Brain microvascular endothelial cell (primary cell): ENCODE data around the gene HMGXB3.

Experiments
- DNase-seq: peaks from one replicate; pipeline ENCODE4 v3.0.0-alpha.2; 2020
- H3K27ac ChIP-seq: fragments of 250-450 bp; sonication (Bioruptor Pico); 2 replicates; pipeline ENCODE4 v1.5.1; 2020; ENCODE audit warnings: mild to moderate bottlenecking, moderate library complexity
- H3K27me3 ChIP-seq: fragments of 250-450 bp; sonication (Bioruptor Pico); replicated peaks from 2 replicates; pipeline ENCODE4 v1.5.1; 2020; ENCODE audit warnings: mild to moderate bottlenecking
- H3K36me3 ChIP-seq: fragments of 250-450 bp; sonication (Bioruptor Pico); replicated peaks from 2 replicates; pipeline ENCODE4 v1.5.1; 2020; ENCODE audit warnings: mild to moderate bottlenecking
- H3K4me3 ChIP-seq: 2 replicates; pipeline ENCODE4 v1.5.1; 2011; ENCODE audit warnings: low read depth, mild to moderate bottlenecking, control low read depth, low read length, moderate library complexity
- in situ Hi-C: cut with HindIII; loops from 2 replicates; pipeline ENCODE4 v1.10.0; 2017; ENCODE audit warnings: low sequenced_read_pairs, low pct_ligation_motif_present
- TF ChIP-seq, protein P1 (sequence below): IDR thresholded peaks from 2 replicates; pipeline ENCODE4 v1.5.1; 2011; ENCODE audit warnings: low read depth, mild to moderate bottlenecking, moderate library complexity, low read length, control low read depth, inconsistent platforms; ENCODE audit errors: missing control alignments

The HMGXB3 gene

DNA sequence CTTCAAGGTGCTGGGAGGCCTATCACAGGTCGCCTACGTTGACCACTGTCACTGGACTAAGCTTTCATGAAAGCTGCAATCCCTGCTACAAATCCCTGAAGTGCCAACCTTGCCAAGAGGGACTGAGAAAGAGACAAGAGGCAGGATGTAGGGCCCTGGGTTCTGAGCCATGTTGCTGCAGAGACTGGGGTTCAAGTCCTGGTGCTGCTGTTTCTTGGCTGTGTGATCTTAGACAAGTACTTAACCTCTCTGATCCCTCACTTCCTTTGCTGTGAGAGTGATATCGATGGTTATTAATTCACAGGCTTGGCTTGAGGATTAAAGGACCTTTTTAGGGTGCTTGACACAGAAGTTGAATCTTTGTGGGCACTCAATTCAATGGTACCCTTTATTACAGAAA is 70.3 kb downstream of the HMGXB3 start:
- Histone ChIP-seq H3K27ac (no peak overlapping the region), H3K36me3 (no peaks in the 10 kb centered on the region), H3K4me3 (no peak overlapping the region), H3K27me3 (no peaks in the 10 kb centered on the region)
- no peak for DNase-seq
- in situ Hi-C loops, result no loop called here
- TF ChIP-seq, protein P1, sequence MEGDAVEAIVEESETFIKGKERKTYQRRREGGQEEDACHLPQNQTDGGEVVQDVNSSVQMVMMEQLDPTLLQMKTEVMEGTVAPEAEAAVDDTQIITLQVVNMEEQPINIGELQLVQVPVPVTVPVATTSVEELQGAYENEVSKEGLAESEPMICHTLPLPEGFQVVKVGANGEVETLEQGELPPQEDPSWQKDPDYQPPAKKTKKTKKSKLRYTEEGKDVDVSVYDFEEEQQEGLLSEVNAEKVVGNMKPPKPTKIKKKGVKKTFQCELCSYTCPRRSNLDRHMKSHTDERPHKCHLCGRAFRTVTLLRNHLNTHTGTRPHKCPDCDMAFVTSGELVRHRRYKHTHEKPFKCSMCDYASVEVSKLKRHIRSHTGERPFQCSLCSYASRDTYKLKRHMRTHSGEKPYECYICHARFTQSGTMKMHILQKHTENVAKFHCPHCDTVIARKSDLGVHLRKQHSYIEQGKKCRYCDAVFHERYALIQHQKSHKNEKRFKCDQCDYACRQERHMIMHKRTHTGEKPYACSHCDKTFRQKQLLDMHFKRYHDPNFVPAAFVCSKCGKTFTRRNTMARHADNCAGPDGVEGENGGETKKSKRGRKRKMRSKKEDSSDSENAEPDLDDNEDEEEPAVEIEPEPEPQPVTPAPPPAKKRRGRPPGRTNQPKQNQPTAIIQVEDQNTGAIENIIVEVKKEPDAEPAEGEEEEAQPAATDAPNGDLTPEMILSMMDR, result no peak

DNA sequence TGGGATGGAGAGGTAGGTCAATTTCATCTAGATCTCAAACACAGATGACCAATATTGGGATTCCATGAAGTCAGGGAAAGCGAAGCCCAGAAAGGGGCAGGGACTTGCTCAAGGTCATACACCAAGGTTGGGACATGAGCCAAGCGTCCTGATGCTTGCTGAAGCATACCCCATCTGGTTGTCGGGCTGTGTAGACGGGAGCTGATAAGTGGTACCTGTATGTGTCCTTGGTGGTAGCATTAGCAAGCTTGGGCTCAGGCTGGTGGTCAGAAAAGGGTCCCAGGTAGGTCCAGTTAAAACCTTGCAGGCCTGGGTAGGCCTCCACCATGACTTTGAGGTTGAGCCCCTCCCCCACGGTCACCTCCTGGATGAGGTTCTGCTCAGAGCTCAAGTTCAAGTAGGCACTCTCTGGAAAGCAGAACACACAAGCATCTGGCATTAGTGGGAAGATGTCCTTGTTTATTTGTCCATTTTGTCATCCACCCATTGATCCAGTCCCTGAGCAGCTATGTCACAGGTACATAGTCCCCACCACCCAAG is 72.6 kb downstream of the HMGXB3 start:
- Histone ChIP-seq H3K27me3 (no peaks in the 10 kb centered on the region), H3K4me3 (no peak overlapping the region), H3K36me3 (no peaks in the 10 kb centered on the region), H3K27ac (no peak overlapping the region)
- DNase-seq, result no peak
- TF ChIP-seq, protein P1, result no peak
- in situ Hi-C loops, result no loop called here

DNA sequence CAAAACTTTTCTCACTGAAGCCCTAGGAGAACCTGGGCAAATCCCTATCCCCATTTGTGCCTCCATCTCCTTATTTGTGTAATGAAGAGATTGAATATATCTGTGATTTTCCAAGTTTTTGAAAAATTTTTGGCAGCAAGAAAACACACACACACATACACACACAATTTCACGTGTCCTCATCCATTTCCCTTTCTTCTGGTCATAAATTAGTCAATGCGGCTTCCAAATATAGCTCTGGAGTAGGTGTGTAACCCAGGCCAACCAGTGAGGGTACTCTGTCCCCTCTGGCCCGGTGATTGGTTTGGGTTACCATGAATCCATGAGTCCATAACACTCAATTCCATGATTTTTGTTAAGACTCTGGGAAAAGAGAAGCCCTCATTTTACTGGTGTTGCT is 73.1 kb downstream of the HMGXB3 start:
- Histone ChIP-seq H3K27ac (no peak overlapping the region), H3K36me3 (no peaks in the 10 kb centered on the region), H3K4me3 (no peak overlapping the region), H3K27me3 (no peaks in the 10 kb centered on the region)
- in situ Hi-C loops, result no loop called here
- no peak for DNase-seq
- TF ChIP-seq, protein P1, result no peak

DNA sequence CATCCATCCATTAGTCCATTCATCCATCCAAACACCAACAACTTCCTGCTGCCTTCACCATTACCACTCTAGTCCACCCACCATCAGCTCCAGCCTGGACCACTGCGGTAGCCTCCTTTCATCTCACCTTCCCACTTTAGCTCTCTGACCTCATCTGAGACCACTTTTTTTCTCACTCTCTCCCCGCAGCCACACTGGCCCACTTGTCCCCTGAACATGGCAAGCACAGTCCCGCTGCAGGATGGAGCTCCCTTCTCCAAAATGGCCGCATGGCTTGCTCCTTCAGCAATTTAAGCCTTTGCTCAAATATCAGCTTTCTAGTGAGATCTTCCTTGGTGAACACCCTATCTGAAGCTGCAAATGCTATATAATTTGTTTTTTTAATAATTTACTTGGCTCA is 74.7 kb downstream of the HMGXB3 start:
- no peaks in the 10 kb centered on the region for H3K36me3 ChIP-seq
- no peak for DNase-seq
- no peak overlapping the region for H3K27ac ChIP-seq
- TF ChIP-seq, protein P1, result no peak
- H3K27me3 ChIP-seq, result no peaks in the 10 kb centered on the region
- no peak overlapping the region for H3K4me3 ChIP-seq
- in situ Hi-C loops, result no loop called here

DNA sequence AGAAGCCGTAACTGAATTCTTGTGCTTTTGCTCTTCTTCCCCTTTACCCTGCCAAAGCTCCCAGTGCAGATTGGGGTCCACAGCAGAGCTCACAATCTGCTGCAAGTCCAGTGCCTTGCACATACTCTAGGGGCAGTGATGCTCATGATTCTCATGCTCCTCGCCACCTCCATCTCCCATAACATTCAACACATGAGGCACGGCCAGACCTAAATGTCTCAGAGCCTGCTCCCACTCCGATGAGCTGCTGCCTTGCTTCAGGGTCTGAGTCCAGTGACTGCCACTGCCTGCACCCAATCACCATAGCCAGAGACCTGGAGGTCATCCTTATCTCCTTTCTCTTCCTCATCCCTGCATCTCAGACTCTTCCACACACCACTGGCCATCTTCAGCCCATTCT is 75.3 kb downstream of the HMGXB3 start:
- TF ChIP-seq, protein P1, result no peak
- no peak for DNase-seq
- Histone ChIP-seq H3K27ac (no peak overlapping the region), H3K36me3 (no peaks in the 10 kb centered on the region), H3K4me3 (no peak overlapping the region), H3K27me3 (no peaks in the 10 kb centered on the region)
- in situ Hi-C loops, result no loop called here

DNA sequence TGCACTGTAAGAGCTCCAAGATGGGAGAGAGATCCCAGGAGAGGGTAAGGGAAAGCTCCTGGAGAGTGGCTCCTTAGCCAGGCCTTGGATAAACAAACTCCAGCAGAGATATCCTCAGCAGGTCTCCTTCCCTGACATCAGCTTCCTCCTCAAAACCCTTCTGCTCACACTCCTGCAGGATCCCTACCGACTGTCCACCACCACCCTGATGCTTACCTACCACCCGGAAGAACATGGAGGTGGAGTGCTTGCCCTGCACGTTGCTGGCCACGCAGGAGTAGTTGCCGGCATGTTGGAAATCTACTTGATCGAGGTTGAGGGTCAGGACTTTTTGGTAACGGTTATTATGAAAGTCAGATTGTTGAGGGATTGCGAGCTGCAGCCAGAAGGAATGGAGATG is 76.5 kb downstream of the HMGXB3 start:
- Histone ChIP-seq H3K27ac (no peak overlapping the region), H3K4me3 (no peak overlapping the region), H3K36me3 (no peaks in the 10 kb centered on the region), H3K27me3 (no peaks in the 10 kb centered on the region)
- TF ChIP-seq, protein P1, result no peak
- in situ Hi-C loops, result no loop called here
- no peak for DNase-seq
